Measurements from ENCODE around the gene USP46. TPM values are rescaled to one million over a fixed set of nuclear protein-coding genes. Genes with fewer than 3 reads are reported as not detected.

Gene USP46
- total and polyA plus RNA-seq, 2 of the 13 experiments (the other 11 are each of a cell fraction or from before 2014, with no cell fraction given) = 4.7 to 17.4 TPM

DNA sequence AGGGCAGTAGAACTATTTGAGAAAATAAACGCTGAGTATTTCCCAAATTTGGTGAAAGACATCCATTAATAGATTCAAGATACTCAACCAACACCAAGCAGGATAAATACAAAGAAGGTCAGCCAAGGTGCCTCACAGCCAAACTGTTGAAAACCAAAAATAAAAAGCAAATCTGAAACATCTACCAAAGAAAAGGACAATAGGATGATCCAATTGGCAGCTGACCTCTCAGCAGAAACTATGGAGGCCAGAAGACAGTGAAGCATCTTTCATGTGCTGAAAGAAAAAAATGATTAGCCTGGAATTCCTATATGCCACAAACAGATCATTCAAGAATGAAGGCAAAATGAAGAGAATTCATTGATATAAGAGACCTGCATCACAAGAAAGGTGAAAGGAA, 44.9 kb downstream of the USP46 start:
- 100% methylated on average over 1 of the region's 1 CpG for WGBS (ENCODE audit: low lambda C conversion rate)
- no peak overlapping the region for H3K27ac ChIP-seq (ENCODE audit: extremely low read length, insufficient read depth, low read length)
- peaks cover 3 to 11% of the 10 kb centered on the region in 2 experiments; a peak in 4 of 5 replicates for H3K36me3 ChIP-seq (replicated peaks in 1 of 2; ENCODE audit: control insufficient read depth in 1 of 2, insufficient read depth in 2 of 2, low read length in 2 of 2)
- no peaks in the 10 kb centered on the region for H3K9me3 ChIP-seq (ENCODE audit: low read length)
- H3K79me2 ChIP-seq (ENCODE audit: insufficient read depth, low read length) = no peaks in the 10 kb centered on the region
- POLR2A ChIA-PET = no interaction called here
- H4K20me1 ChIP-seq (ENCODE audit: insufficient read depth, low read length) = no peaks in the 10 kb centered on the region
- CTCF ChIA-PET (ENCODE audit: low intra/inter-chr PET ratio, low total read pairs) = no interaction called here
- ATAC-seq = no peak
- TF ChIP-seq ZNF317 (CRISPR knock-in tag; IDR thresholded peaks at IDR 0.05) (0 out of 2 replicates have a peak, but pooled peaks have one; percentile 52), RBFOX2 (IDR thresholded peaks at IDR 0.05; ENCODE audit: low read depth, low read length) (no peak), ZNF552 (CRISPR knock-in tag; IDR thresholded peaks at IDR 0.05; ENCODE audit: borderline replicate concordance) (no peak), ELF3 (CRISPR knock-in tag; IDR thresholded peaks at IDR 0.05) (no peak), PRDM15 (CRISPR knock-in tag; IDR thresholded peaks at IDR 0.05) (no peak), MEF2D (CRISPR knock-in tag; IDR thresholded peaks at IDR 0.05) (no peak)
- TF ChIP-seq, protein P1, sequence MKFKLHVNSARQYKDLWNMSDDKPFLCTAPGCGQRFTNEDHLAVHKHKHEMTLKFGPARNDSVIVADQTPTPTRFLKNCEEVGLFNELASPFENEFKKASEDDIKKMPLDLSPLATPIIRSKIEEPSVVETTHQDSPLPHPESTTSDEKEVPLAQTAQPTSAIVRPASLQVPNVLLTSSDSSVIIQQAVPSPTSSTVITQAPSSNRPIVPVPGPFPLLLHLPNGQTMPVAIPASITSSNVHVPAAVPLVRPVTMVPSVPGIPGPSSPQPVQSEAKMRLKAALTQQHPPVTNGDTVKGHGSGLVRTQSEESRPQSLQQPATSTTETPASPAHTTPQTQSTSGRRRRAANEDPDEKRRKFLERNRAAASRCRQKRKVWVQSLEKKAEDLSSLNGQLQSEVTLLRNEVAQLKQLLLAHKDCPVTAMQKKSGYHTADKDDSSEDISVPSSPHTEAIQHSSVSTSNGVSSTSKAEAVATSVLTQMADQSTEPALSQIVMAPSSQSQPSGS (CRISPR knock-in tag; IDR thresholded peaks at IDR 0.05) = no peak
- in situ Hi-C loops (cut with HindIII; ENCODE audit: extremely low pct_ligation_motif_present, low pct_unique_long_range_greater_than_20kb) = no loop called here
- no peaks in the 10 kb centered on the region for H3K4me1 ChIP-seq (ENCODE audit: insufficient read depth, low read length)
- no peak for FAIRE-seq
- no TSS peak for BruUV-seq (replicated peaks)
- DNase-seq (ENCODE audit: low spot score) = no peak
- no peak overlapping the region for H2AFZ ChIP-seq (ENCODE audit: low read length)
- H3K27me3 ChIP-seq (ENCODE audit: control insufficient read depth in 1 of 2, insufficient read depth in 2 of 2, low read length in 2 of 2) = no peaks in the 10 kb centered on the region
- no peak overlapping the region for H3K9ac ChIP-seq (ENCODE audit: insufficient read depth, low read depth, low read length)
- intact Hi-C loops (cut with micrococcal nuclease; ENCODE audit: unreplicated experiment) = no loop called here
- no peak overlapping the region for H3K4me3 ChIP-seq (replicated peaks in 1 of 3; ENCODE audit: insufficient read depth in 1 of 3, low read depth in 2 of 3, low read length in 3 of 3)
- H3K4me2 ChIP-seq (ENCODE audit: low read depth, low read length) = no peak overlapping the region

Measured in HepG2 (cell line).